ENCODE measurements around the gene ARSJ. TPM values are rescaled to one million over a fixed set of nuclear protein-coding genes. Genes with fewer than 3 reads are reported as not detected.

The ARSJ gene
- 11.3 TPM for polyA plus RNA-seq
- long read RNA-seq, donor 1, full-length matches to known transcripts = 1 of 1 reads
- long read RNA-seq, donor 1, partial matches to known transcripts = 0 of 1 reads
- long read RNA-seq, donor 1, other reads (novel, unspliced or antisense) = 0 of 1 reads
- long read RNA-seq, donor 2, full-length matches to known transcripts = 3 of 3 reads
- long read RNA-seq, donor 2, partial matches to known transcripts = 0 of 3 reads
- long read RNA-seq, donor 2, other reads (novel, unspliced or antisense) = 0 of 3 reads
- long read RNA-seq, donor 3, full-length matches to known transcripts = 3 of 3 reads
- long read RNA-seq, donor 3, partial matches to known transcripts = 0 of 3 reads
- long read RNA-seq, donor 3, other reads (novel, unspliced or antisense) = 0 of 3 reads
- long read RNA-seq, donor 4 = 0 reads
- long read RNA-seq, donor 5, full-length matches to known transcripts = 1 of 1 reads
- long read RNA-seq, donor 5, partial matches to known transcripts = 0 of 1 reads
- long read RNA-seq, donor 5, other reads (novel, unspliced or antisense) = 0 of 1 reads
- long read RNA-seq, donor 6, full-length matches to known transcripts = 4 of 4 reads
- long read RNA-seq, donor 6, partial matches to known transcripts = 0 of 4 reads
- long read RNA-seq, donor 6, other reads (novel, unspliced or antisense) = 0 of 4 reads
- long read RNA-seq, donor 7, full-length matches to known transcripts = 2 of 2 reads
- long read RNA-seq, donor 7, partial matches to known transcripts = 0 of 2 reads
- long read RNA-seq, donor 7, other reads (novel, unspliced or antisense) = 0 of 2 reads
- long read RNA-seq, donor 8, full-length matches to known transcripts = 3 of 3 reads
- long read RNA-seq, donor 8, partial matches to known transcripts = 0 of 3 reads
- long read RNA-seq, donor 8, other reads (novel, unspliced or antisense) = 0 of 3 reads
- long read RNA-seq, donor 9, full-length matches to known transcripts = 1 of 1 reads
- long read RNA-seq, donor 9, partial matches to known transcripts = 0 of 1 reads
- long read RNA-seq, donor 9, other reads (novel, unspliced or antisense) = 0 of 1 reads
- long read RNA-seq, donor 10, full-length matches to known transcripts = 1 of 1 reads
- long read RNA-seq, donor 10, partial matches to known transcripts = 0 of 1 reads
- long read RNA-seq, donor 10, other reads (novel, unspliced or antisense) = 0 of 1 reads
- long read RNA-seq, donor 11, full-length matches to known transcripts = 2 of 2 reads
- long read RNA-seq, donor 11, partial matches to known transcripts = 0 of 2 reads
- long read RNA-seq, donor 11, other reads (novel, unspliced or antisense) = 0 of 2 reads

DNA sequence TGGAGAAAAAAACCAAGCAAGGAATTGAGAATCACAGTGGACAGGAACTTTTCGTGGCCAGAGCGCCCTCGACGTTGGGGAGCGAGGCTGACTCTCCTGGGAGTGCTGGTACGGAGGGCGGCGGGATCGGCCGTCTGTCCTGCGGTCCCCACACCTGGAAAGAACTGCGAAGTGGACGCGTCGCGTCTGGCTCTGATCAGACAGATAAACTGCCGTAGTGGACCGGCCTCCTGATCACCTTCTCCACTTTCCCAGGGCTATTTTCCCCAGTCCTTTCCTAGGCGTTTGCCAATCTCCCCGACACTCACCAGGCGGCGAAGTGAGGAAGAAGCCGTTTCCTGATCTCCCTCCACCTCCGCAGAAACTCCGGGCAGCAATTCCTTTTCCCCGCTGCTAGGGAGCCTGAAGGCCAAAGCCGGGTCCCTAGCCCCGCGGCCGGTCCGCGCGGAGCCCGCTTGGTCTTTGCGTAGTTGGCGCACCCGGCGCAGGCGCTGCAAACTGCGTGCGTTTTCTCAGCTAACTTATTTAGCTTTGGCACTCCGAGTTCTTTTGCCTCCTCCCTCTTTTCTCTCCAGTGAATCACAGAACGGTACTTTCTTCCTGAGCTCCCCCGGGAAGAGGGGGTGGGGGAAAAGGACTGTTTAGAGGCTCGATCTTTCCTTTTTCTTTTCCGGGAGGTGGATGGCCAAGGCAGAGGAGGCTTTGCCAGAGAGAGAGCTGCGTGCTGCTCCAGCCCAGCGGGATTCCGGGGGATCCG, at the start of gene ARSJ:
Gene ARSJ (minus strand): TSS at position 500 of the 757 bp plus-strand sequence. CDS start 813 bp downstream, outside the sequence.
- DNase-seq = peak; percentile 32 to 83
- no CpG with 5 or more reads among the region's 50 CpGs for WGBS (ENCODE audit: insufficient coverage, low lambda C conversion rate)

DNA sequence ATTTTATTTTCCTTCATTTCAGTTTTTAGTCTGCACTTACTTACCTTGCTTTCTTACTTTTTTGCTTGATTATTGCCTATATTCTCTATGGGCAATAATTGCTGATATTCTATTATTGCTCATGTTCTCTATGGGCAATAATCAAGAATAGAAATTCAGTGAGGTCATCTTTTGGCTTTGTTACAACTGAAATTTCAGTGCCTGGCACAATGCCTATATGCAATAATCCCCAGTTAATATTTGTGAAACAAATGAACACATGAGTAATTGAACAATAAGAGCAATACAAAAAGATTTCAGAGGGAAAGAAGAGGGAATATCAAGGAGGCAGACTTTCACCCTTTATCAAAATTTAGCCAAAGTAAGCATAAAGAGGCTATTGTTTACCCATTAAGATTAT, 48.6 kb upstream of the ARSJ start:
- H3K4me1 ChIP-seq (ENCODE audit: control insufficient read depth, insufficient read depth, low read length) = peaks cover 8% of the 10 kb centered on the region
- H3K4me3 ChIP-seq (ENCODE audit: low read length) = no peak overlapping the region
- no peaks in the 10 kb centered on the region for H3K36me3 ChIP-seq (ENCODE audit: control insufficient read depth, insufficient read depth, low read length)
- no peaks in the 10 kb centered on the region for H3K9me3 ChIP-seq (ENCODE audit: control insufficient read depth, low read depth, low read length)
- H3K27ac ChIP-seq (ENCODE audit: low read length) = no peak overlapping the region
- no peaks in the 10 kb centered on the region for H3K27me3 ChIP-seq (ENCODE audit: control insufficient read depth, insufficient read depth, low read length)
- DNase-seq = no peak

More for the DNA sequence above, at the start of gene ARSJ:
- peak within 1 kb of the TSS; percentile 80 for H3K27ac ChIP-seq (ENCODE audit: low read length)
- H3K27me3 ChIP-seq (ENCODE audit: control insufficient read depth, insufficient read depth, low read length) = no peaks in the 10 kb centered on the region
- no peaks in the 10 kb centered on the region for H3K36me3 ChIP-seq (ENCODE audit: control insufficient read depth, insufficient read depth, low read length)
- H3K9me3 ChIP-seq (ENCODE audit: control insufficient read depth, low read depth, low read length) = no peaks in the 10 kb centered on the region
- H3K4me3 ChIP-seq (ENCODE audit: low read length) = peak within 1 kb of the TSS; percentile 85
- H3K4me1 ChIP-seq (ENCODE audit: control insufficient read depth, insufficient read depth, low read length) = no peaks in the 10 kb centered on the region

- H3K27ac ChIP-seq (ENCODE audit: low read length) = no peak overlapping the region
- no peaks in the 10 kb centered on the region for H3K9me3 ChIP-seq (ENCODE audit: control insufficient read depth, low read depth, low read length)
- H3K36me3 ChIP-seq (ENCODE audit: control insufficient read depth, insufficient read depth, low read length) = no peaks in the 10 kb centered on the region
- no peaks in the 10 kb centered on the region for H3K27me3 ChIP-seq (ENCODE audit: control insufficient read depth, insufficient read depth, low read length)
- DNase-seq = no peak
- peaks cover 8% of the 10 kb centered on the region for H3K4me1 ChIP-seq (ENCODE audit: control insufficient read depth, insufficient read depth, low read length)
- H3K4me3 ChIP-seq (ENCODE audit: low read length) = no peak overlapping the region
These were observed 48.1 kb upstream of the ARSJ start for GRCh38 chr4:114027596-114027995.

DNA sequence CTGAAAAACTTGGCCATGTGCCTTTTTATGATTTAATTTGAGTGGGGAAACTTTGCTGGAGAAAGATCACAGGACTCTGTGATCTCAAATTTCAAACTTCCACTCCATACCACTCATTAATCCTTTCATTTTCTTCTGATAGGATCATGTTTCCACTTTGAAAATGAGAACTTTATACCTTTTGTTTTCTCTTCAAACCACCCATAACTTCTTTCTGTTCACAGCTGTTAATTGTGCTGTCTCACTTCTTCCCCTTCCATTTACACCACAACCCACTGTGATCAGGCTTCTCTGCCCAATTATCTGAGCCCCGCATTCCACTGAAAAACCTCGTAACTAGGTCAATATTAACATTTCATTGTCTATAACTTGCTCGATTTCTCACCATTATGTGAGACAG, 47.0 kb upstream of the ARSJ start:
- H3K27ac ChIP-seq (ENCODE audit: low read length) = no peak overlapping the region

GRCh38 chr4:114025176-114025777, 45.8 kb upstream of the ARSJ start:
- DNase-seq = peak; percentile 81 to 91
- H3K36me3 ChIP-seq (ENCODE audit: control insufficient read depth, insufficient read depth, low read length) = no peaks in the 10 kb centered on the region
- no peaks in the 10 kb centered on the region for H3K27me3 ChIP-seq (ENCODE audit: control insufficient read depth, insufficient read depth, low read length)
- no peak overlapping the region for H3K4me3 ChIP-seq (ENCODE audit: low read length)
- peaks cover 8% of the 10 kb centered on the region for H3K4me1 ChIP-seq (ENCODE audit: control insufficient read depth, insufficient read depth, low read length)
- 79% methylated on average over 2 of the region's 5 CpGs for WGBS (ENCODE audit: insufficient coverage, low lambda C conversion rate)
- H3K9me3 ChIP-seq (ENCODE audit: control insufficient read depth, low read depth, low read length) = no peaks in the 10 kb centered on the region
- peak overlapping the region; percentile 89 for H3K27ac ChIP-seq (ENCODE audit: low read length)

More for the DNA sequence above, 47.0 kb upstream of the ARSJ start:
- Histone ChIP-seq H3K9me3 (ENCODE audit: control insufficient read depth, low read depth, low read length) (no peaks in the 10 kb centered on the region), H3K36me3 (ENCODE audit: control insufficient read depth, insufficient read depth, low read length) (no peaks in the 10 kb centered on the region), H3K27me3 (ENCODE audit: control insufficient read depth, insufficient read depth, low read length) (no peaks in the 10 kb centered on the region), H3K4me3 (ENCODE audit: low read length) (no peak overlapping the region), H3K4me1 (ENCODE audit: control insufficient read depth, insufficient read depth, low read length) (peaks cover 8% of the 10 kb centered on the region)
- DNase-seq = no peak
- 82% methylated on average over 2 of the region's 3 CpGs for WGBS (ENCODE audit: insufficient coverage, low lambda C conversion rate)

DNA sequence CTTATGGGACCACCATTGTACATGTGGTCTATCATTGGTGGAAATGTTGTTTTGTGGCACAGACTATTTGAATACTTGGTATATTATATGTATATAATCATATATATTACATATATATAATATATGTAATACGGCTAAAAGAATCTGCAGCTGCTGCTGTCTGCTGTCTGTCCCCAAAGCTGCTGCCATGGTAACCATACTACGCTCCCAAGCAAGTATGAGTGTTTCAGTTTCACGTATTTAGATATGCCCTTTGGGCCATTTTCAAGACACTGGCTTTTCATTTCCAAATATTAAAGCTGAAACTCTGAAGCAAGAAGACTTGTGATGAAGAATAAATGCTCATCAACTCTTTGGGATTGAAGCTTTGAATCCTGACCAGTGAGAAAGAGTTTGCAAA, 42.0 kb upstream of the ARSJ start:
- no peak overlapping the region for H3K4me3 ChIP-seq (ENCODE audit: low read length)
- H3K36me3 ChIP-seq (ENCODE audit: control insufficient read depth, insufficient read depth, low read length) = no peaks in the 10 kb centered on the region
- H3K27me3 ChIP-seq (ENCODE audit: control insufficient read depth, insufficient read depth, low read length) = no peaks in the 10 kb centered on the region
- H3K4me1 ChIP-seq (ENCODE audit: control insufficient read depth, insufficient read depth, low read length) = peaks cover 8% of the 10 kb centered on the region
- DNase-seq = no peak
- no CpG with 5 or more reads among the region's 3 CpGs for WGBS (ENCODE audit: insufficient coverage, low lambda C conversion rate)
- H3K9me3 ChIP-seq (ENCODE audit: control insufficient read depth, low read depth, low read length) = no peaks in the 10 kb centered on the region
- no peak overlapping the region for H3K27ac ChIP-seq (ENCODE audit: low read length)

- H3K4me3 ChIP-seq (ENCODE audit: low read length) = no peak overlapping the region
- no peak overlapping the region for H3K27ac ChIP-seq (ENCODE audit: low read length)
- H3K4me1 ChIP-seq (ENCODE audit: control insufficient read depth, insufficient read depth, low read length) = peaks cover 3% of the 10 kb centered on the region
- WGBS (ENCODE audit: insufficient coverage, low lambda C conversion rate) = 100% methylated on average over 1 of the region's 1 CpG
- DNase-seq = no peak
- H3K9me3 ChIP-seq (ENCODE audit: control insufficient read depth, low read depth, low read length) = no peaks in the 10 kb centered on the region
- no peaks in the 10 kb centered on the region for H3K36me3 ChIP-seq (ENCODE audit: control insufficient read depth, insufficient read depth, low read length)
- no peaks in the 10 kb centered on the region for H3K27me3 ChIP-seq (ENCODE audit: control insufficient read depth, insufficient read depth, low read length)
These were observed 40.5 kb upstream of the ARSJ start for GRCh38 chr4:114019969-114020358.

GRCh38 chr4:114019276-114019968, 40.0 kb upstream of the ARSJ start:
- WGBS (ENCODE audit: insufficient coverage, low lambda C conversion rate) = 67% methylated on average over 1 of the region's 2 CpGs

More at GRCh38 chr4:114019276-114019968, 40.0 kb upstream of the ARSJ start:
- no peaks in the 10 kb centered on the region for H3K27me3 ChIP-seq (ENCODE audit: control insufficient read depth, insufficient read depth, low read length)
- no peak overlapping the region for H3K4me3 ChIP-seq (ENCODE audit: low read length)
- no peak for DNase-seq
- H3K9me3 ChIP-seq (ENCODE audit: control insufficient read depth, low read depth, low read length) = no peaks in the 10 kb centered on the region
- no peak overlapping the region for H3K27ac ChIP-seq (ENCODE audit: low read length)
- no peaks in the 10 kb centered on the region for H3K4me1 ChIP-seq (ENCODE audit: control insufficient read depth, insufficient read depth, low read length)
- no peaks in the 10 kb centered on the region for H3K36me3 ChIP-seq (ENCODE audit: control insufficient read depth, insufficient read depth, low read length)
